ENCODE data around the gene RPRM.
"Not testable (repeated sequence)": the region's sequence is repeated elsewhere in the genome, so short reads cannot be mapped to it uniquely, and the experiment has no call there.

Gene RPRM

DNA sequence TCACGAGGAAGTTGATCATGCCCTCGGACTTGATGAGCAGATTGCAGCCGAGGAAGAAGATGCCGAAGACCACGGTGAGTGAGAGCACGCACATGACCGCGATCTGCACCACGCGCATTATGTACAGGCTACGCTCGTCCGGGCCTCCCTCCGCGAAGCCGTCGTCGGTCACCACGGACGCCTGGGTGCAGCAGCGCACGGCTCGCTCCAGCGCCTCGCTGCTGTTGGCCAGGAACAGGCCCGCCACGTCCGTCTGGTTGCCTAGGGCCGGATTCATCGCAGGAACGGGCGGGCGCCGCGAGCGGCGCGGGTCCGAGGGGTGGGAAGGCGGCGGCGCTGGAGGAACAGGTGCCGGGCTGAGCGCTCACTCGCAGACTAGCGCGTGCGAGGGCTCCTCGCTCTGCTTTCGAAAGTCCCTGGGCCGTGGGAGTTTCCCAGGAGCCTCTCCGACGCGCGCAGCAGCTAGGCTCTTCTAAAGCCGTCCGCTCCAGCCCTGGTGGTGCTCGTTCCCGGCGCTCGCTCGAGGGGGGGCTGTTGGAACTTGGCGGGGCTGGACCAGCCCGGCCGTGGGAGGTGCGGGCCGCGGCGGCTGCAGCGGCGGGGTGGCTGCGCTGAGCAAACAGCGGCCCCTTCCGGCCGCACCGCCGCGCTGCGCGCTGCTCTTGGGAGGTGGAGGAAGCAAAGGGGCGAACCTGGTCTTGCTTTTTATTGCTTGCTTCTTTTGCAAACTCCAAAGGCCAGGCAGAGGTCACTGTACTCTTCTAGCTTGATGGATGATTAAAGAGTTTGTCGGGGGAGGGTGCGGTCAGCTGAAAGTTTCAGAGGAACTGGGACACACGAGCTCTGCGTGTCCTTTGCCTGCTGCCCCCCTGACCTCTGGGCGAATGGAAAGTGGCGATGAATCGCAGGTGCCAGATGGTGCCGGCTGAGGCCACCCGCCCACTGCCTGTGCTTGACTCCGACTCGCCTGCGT is at the start of gene RPRM:
RPRM (minus strand) TSS at position 474 of the 973 bp plus-strand sequence; CDS start at position 277, 197 bp downstream.
- peak; percentile 47 for DNase-seq (ENCODE audit: low read depth)
- H3K4me3 ChIP-seq (ENCODE audit: low read length): peak within 1 kb of the TSS; percentile 61
- TF ChIP-seq, protein P1, sequence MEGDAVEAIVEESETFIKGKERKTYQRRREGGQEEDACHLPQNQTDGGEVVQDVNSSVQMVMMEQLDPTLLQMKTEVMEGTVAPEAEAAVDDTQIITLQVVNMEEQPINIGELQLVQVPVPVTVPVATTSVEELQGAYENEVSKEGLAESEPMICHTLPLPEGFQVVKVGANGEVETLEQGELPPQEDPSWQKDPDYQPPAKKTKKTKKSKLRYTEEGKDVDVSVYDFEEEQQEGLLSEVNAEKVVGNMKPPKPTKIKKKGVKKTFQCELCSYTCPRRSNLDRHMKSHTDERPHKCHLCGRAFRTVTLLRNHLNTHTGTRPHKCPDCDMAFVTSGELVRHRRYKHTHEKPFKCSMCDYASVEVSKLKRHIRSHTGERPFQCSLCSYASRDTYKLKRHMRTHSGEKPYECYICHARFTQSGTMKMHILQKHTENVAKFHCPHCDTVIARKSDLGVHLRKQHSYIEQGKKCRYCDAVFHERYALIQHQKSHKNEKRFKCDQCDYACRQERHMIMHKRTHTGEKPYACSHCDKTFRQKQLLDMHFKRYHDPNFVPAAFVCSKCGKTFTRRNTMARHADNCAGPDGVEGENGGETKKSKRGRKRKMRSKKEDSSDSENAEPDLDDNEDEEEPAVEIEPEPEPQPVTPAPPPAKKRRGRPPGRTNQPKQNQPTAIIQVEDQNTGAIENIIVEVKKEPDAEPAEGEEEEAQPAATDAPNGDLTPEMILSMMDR (conservative IDR thresholded peaks at IDR 0.05; ENCODE audit: low read length): peak; percentile 61

DNA sequence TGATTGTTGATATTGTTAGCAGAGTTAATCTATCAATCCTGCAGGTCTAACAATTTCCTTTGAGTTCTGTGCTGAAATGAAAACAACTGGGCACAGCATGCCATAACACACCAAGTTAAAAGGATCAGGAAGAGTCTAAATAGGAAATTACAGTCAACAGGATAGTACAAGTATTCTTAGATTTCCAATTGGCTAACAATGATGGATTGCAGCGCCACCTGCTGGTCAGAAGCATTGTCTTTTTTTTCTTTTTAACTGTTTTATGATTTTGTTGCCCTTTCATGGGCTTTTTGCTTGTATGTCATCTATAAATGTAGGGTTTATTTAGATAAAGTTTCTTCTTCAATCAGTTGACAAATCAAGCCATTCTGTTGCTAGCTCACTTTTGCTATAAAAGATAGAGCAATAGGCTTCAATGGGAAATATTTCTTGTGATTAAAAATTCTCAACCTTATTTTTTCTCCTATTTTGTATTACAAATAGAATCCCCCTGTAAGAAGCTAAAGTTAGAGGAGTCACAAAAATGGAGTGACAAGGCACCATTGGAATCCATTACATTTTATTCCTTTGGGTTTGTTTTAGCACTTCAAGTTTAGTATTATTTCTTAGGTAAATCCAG is 40.8 kb upstream of the RPRM start:
- DNase-seq (ENCODE audit: low read depth): peak; percentile 47
- TF ChIP-seq, protein P1 (conservative IDR thresholded peaks at IDR 0.05; ENCODE audit: low read length): peak; percentile 80
- no peak overlapping the region for H3K4me3 ChIP-seq (ENCODE audit: low read length)

DNA sequence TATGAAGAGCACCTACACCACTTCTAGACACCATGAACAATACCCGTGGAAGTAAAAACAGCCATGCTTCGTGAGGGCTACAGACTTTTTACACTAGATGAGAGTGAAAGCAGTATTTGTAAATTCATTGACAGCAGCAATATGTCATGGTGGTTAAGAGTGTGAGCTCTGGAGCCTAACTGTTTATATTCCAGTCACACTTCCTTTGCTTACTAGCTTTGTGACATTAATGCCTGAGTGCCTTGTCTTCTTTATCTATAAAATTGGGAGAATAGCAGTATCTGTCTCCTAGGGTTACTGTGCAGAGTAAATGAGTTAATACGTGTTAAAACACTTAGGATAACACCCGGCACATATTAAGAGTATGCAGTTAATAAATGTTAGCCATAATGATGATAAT is 33.8 kb upstream of the RPRM start:
- H3K4me3 ChIP-seq (ENCODE audit: low read length): no peak overlapping the region
- TF ChIP-seq, protein P1 (conservative IDR thresholded peaks at IDR 0.05; ENCODE audit: low read length): no peak
- DNase-seq (ENCODE audit: low read depth): no peak

DNA sequence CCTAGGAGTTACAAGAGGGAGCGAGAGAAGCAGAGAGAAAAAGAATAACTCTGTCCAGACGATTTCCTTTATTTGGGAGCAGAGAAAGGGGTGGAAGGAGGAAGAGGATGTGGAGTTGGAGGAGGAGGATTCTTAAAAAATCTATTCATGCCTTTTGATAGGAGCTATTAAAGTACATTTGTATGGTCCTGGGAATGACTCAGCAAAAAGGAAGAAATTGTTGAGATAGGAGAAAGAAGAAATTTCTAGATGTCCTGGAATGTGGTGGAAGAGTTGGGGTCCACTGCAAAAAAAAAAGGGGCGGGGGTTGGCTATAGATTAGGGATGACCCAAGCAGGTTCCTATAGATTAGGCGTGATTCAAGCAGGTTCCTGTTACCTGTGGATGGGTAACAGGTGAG is 32.4 kb upstream of the RPRM start:
- no peak for DNase-seq (ENCODE audit: low read depth)
- no peak overlapping the region for H3K4me3 ChIP-seq (ENCODE audit: low read length)
- TF ChIP-seq, protein P1 (conservative IDR thresholded peaks at IDR 0.05; ENCODE audit: low read length): no peak

DNA sequence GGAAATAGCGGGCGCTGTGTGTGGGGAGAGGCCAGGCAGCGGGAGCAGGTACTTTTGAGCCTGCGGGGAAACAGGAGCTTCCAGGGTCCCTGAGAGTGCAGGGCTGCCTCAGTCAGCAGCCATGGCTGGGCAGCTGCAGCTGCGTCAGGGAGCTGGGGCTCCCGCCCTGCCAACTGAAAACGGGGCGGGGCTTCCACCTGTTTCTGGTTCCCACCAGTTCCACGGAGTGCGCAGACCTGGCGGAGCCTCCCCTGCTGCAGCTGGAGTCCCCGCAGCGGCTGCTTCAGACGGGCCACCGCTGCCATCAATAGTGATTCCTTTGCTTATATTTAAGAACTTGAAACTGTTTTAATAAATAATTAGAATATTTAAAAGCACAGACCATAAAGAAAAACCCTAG is 30.6 kb upstream of the RPRM start:
- DNase-seq (ENCODE audit: low read depth): no peak
- TF ChIP-seq, protein P1 (conservative IDR thresholded peaks at IDR 0.05; ENCODE audit: low read length): no peak
- no peak overlapping the region for H3K4me3 ChIP-seq (ENCODE audit: low read length)

DNA sequence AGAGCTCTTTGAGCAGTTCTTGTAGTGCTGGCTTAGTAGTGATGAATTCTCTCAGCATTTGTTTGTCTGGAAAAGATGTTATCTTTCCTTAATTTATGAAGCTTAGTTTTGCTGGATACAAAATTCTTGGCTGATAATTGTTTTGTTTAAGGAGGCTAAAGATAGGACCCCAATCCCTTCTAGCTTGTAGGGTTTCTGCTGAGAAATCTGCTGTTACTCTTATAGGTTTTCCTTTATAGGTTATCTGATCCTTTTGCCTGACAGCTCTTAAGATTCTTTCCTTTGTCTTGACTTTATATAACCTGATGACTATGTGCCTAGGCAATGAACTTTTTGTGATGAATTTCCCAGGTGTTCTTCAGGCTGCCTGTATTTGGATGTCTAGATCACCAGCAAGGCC is 27.9 kb upstream of the RPRM start:
- H3K4me3 ChIP-seq (ENCODE audit: low read length); DNase-seq (ENCODE audit: low read depth): not testable (repeated sequence)

DNA sequence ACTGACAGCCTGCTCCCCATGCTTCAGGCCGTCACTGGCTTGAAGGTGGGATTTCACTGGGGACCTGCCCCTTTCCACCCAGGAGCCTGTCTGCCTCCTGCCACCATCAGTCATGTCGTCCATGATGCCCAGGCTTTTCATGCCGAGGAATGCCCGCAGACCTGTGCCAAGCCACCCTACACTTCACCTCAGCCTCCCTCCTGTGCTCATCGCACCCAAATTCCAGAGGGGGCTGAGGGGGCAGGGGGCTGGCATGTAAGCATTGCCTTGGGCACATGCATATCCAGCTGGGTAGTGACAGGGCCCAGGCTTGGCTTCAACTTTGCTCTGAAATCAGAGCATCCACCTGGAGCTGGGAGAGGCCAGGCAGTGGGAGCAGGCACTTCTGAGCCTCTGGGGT is 20.9 kb upstream of the RPRM start:
- TF ChIP-seq, protein P1 (conservative IDR thresholded peaks at IDR 0.05; ENCODE audit: low read length): no peak
- no peak overlapping the region for H3K4me3 ChIP-seq (ENCODE audit: low read length)
- DNase-seq (ENCODE audit: low read depth): no peak

Measured in AG10803 (cell line).